HepG2 (cell line): Measurements from ENCODE around the gene GMEB2. TPM values are rescaled to one million over a fixed set of nuclear protein-coding genes. Genes with fewer than 3 reads are reported as not detected.

Experiments used
- ATF1 ChIP-seq: IDR thresholded peaks from 2 replicates; pipeline ENCODE4 v1.6.1; 2016; ENCODE audit warnings: mild to moderate bottlenecking, control low read depth
- CBX1 ChIP-seq: IDR thresholded peaks from one replicate; pipeline ENCODE4 v1.6.1; 2016; ENCODE audit warnings: antibody characterized with exemption, low read depth
- ELF1 ChIP-seq: sonication (generic); formaldehyde crosslinking; IDR thresholded peaks from 2 replicates; pipeline ENCODE4 v1.4.0; 2020; ENCODE audit warnings: missing genetic modification reagents
- FOXA1 ChIP-seq, 2 experiments: fragments of 450-650 bp in 1 of 2; sonication (generic) in 1 of 2; formaldehyde crosslinking in 1 of 2; IDR thresholded peaks; 2 replicates each; pipeline versions ENCODE4 v1.4.0 to v1.6.1; 2016 to 2020; ENCODE audit warnings: missing genetic modification reagents in 1 of 2
- HCFC1 ChIP-seq: fragments of 150-350 bp; IDR thresholded peaks from 2 replicates; pipeline ENCODE4 v1.6.1; 2014; ENCODE audit warnings: low read depth, low read length
- LCORL ChIP-seq, 2 experiments: fragments of 450-650 bp in 1 of 2; sonication (generic) in 1 of 2; formaldehyde crosslinking in 1 of 2; IDR thresholded peaks; 2 replicates each; pipeline versions ENCODE4 v1.5.0 to v1.6.1; 2017 to 2020; ENCODE audit warnings: antibody characterized with exemption in 1 of 2, missing genetic modification reagents in 1 of 2
- SMYD3 ChIP-seq: sonication (generic); formaldehyde crosslinking; IDR thresholded peaks from 2 replicates; pipeline ENCODE4 v1.8.1; 2023; ENCODE audit warnings: mild to moderate bottlenecking, missing genetic modification reagents
- SP1 ChIP-seq, 2 experiments: fragments of 450-650 bp in 1 of 2; sonication (generic) in 1 of 2; formaldehyde crosslinking in 1 of 2; IDR thresholded peaks; 2 replicates each; pipeline versions ENCODE4 v1.4.0 to v1.6.1; 2016 to 2020; ENCODE audit warnings: missing genetic modification reagents in 1 of 2
- TGIF2 ChIP-seq: IDR thresholded peaks from 2 replicates; pipeline ENCODE4 v1.6.1; 2016; ENCODE audit warnings: control low read depth, missing compliant biosample characterization
- ZBTB38 ChIP-seq: sonication (generic); formaldehyde crosslinking; IDR thresholded peaks from 2 replicates; pipeline ENCODE4 v1.5.1; 2020; ENCODE audit warnings: mild to moderate bottlenecking, missing genetic modification reagents
- ZFP1 ChIP-seq: IDR thresholded peaks from 2 replicates; pipeline ENCODE4 v1.6.1; 2016
- ZMYM3 ChIP-seq: sonication (generic); formaldehyde crosslinking; IDR thresholded peaks from 2 replicates; pipeline ENCODE4 v1.5.1; 2020; ENCODE audit warnings: mild to moderate bottlenecking, missing genetic modification reagents
- ZNF160 ChIP-seq: sonication (generic); formaldehyde crosslinking; IDR thresholded peaks from 2 replicates; pipeline ENCODE4 v1.8.0; 2022; ENCODE audit warnings: mild to moderate bottlenecking, inconsistent platforms, missing genetic modification reagents
- ZNF350 ChIP-seq: sonication (generic); formaldehyde crosslinking; IDR thresholded peaks from 2 replicates; pipeline ENCODE4 v1.4.0; 2020; ENCODE audit warnings: mild to moderate bottlenecking, low read depth, missing genetic modification reagents, borderline replicate concordance
- ZNF75D ChIP-seq: sonication (generic); formaldehyde crosslinking; IDR thresholded peaks from 2 replicates; pipeline ENCODE4 v1.8.1; 2023; ENCODE audit warnings: missing genetic modification reagents, mild to moderate bottlenecking, borderline replicate concordance
- ZSCAN22 ChIP-seq: sonication (generic); formaldehyde crosslinking; IDR thresholded peaks from 2 replicates; pipeline ENCODE4 v1.4.0; 2020; ENCODE audit warnings: mild to moderate bottlenecking, missing genetic modification reagents
- polyA plus RNA-seq, 8 experiments: library from polyadenylated mRNA; depleted of rRNA in 3 of 8; stranded (reverse) in 7 of 8; unstranded in 1 of 8; fragments of >200 nt; fragmentation: Illumina TruSeq in 4 of 8; extraction: Trizol in 4 of 8; gene quantifications; 2 replicates each; pipeline versions ENCODE4 v1.2.1 to v1.2.3, GENCODE V29; 2011 to 2016; ENCODE audit warnings: low read depth in 4 of 8, missing spikeins in 1 of 8, mixed read lengths in 1 of 8; ENCODE audit not compliant: insufficient read depth in 1 of 8
- total RNA-seq, 5 experiments: library from RNA; depleted of rRNA; stranded (reverse); fragments of >200 nt; fragmentation: Illumina TruSeq; extraction: Trizol; gene quantifications; 2 replicates each; pipeline ENCODE4 v1.2.3, GENCODE V29; 2016; ENCODE audit warnings: low read depth in 1 of 5
- TF ChIP-seq, protein P1 (sequence below): sonication (generic); formaldehyde crosslinking; IDR thresholded peaks from 2 replicates; pipeline ENCODE4 v1.5.0; 2020; ENCODE audit warnings: missing genetic modification reagents
- TF ChIP-seq, protein P2 (sequence below): IDR thresholded peaks from 2 replicates; pipeline ENCODE4 v1.6.1; 2016; ENCODE audit warnings: missing genetic modification reagents, missing compliant biosample characterization
- TF ChIP-seq, protein P3 (sequence below): sonication (generic); formaldehyde crosslinking; IDR thresholded peaks from 2 replicates; pipeline ENCODE4 v1.4.0; 2020; ENCODE audit warnings: missing genetic modification reagents
- TF ChIP-seq, protein P4 (sequence below): sonication (generic); formaldehyde crosslinking; IDR thresholded peaks from one replicate; pipeline ENCODE4 v1.5.1; 2020; ENCODE audit warnings: mild to moderate bottlenecking, missing genetic modification reagents; ENCODE audit errors: not compliant biosample characterization

The GMEB2 gene
- total and polyA plus RNA-seq, 2 of the 13 experiments (the other 11 are each of a cell fraction or from before 2014, with no cell fraction given), result 10.6 to 12.4 TPM

DNA sequence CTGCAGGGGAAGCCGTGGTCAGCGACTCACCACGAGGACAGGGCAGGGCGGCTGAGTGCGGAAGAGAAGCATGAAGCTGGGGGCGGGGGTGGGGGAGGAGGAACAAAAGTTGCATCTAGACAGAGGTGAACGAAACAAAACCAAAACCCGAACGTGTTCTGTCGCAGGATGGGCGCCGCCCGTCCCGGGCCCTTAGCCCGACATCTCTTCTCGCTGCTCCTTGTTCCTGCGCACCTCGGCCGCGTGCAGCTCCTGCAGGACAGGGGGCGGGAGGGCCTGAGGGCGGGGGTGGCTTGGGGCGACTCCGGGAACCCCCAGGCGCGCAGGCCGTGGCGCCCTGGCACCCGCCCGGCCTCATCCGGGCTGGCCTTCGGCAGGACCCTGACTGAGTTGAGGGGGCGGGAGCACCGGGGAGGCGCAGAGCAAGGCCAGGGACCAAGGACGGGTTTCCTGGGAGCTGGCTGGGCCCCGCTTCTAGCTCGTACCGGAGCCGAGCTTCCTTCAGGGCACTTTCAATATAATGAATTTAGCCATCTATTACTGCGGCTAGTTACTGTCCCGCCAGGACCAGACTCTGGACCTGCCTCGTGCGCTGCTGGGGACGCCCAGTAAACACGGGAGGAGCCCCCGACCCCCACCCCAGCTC, 14.4 kb upstream of the GMEB2 start (continued):
- TF ChIP-seq SMYD3 (no peak), ZNF75D (CRISPR knock-in tag) (no peak), ELF1 (no peak), ZBTB38 (CRISPR knock-in tag) (0 out of 2 replicates have a peak, but pooled peaks have one; percentile 2), ZSCAN22 (CRISPR knock-in tag) (no peak), LCORL (IDR thresholded peaks at IDR 0.05) (no peak), LCORL (CRISPR knock-in tag; IDR thresholded peaks at IDR 0.05) (no peak), ZMYM3 (CRISPR knock-in tag) (no peak), TGIF2 (CRISPR knock-in tag) (no peak), FOXA1 (IDR thresholded peaks at IDR 0.05) (no peak), FOXA1 (CRISPR knock-in tag; IDR thresholded peaks at IDR 0.05) (peak; percentile 15; the same call in 1 of the 2 replicates), HCFC1 (no peak), ATF1 (no peak), CBX1 (no peak), ZNF160 (no peak), ZNF350 (CRISPR knock-in tag) (0 out of 2 replicates have a peak, but pooled peaks have one; percentile 22), SP1 (IDR thresholded peaks at IDR 0.05) (no peak), SP1 (CRISPR knock-in tag; IDR thresholded peaks at IDR 0.05) (0 out of 2 replicates have a peak, but pooled peaks have one; percentile 50), ZFP1 (CRISPR knock-in tag) (no peak)
- TF ChIP-seq, protein P1, sequence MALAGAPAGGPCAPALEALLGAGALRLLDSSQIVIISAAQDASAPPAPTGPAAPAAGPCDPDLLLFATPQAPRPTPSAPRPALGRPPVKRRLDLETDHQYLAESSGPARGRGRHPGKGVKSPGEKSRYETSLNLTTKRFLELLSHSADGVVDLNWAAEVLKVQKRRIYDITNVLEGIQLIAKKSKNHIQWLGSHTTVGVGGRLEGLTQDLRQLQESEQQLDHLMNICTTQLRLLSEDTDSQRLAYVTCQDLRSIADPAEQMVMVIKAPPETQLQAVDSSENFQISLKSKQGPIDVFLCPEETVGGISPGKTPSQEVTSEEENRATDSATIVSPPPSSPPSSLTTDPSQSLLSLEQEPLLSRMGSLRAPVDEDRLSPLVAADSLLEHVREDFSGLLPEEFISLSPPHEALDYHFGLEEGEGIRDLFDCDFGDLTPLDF (CRISPR knock-in tag), result no peak
- TF ChIP-seq, protein P2, sequence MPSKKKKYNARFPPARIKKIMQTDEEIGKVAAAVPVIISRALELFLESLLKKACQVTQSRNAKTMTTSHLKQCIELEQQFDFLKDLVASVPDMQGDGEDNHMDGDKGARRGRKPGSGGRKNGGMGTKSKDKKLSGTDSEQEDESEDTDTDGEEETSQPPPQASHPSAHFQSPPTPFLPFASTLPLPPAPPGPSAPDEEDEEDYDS, result no peak
- TF ChIP-seq, protein P3, sequence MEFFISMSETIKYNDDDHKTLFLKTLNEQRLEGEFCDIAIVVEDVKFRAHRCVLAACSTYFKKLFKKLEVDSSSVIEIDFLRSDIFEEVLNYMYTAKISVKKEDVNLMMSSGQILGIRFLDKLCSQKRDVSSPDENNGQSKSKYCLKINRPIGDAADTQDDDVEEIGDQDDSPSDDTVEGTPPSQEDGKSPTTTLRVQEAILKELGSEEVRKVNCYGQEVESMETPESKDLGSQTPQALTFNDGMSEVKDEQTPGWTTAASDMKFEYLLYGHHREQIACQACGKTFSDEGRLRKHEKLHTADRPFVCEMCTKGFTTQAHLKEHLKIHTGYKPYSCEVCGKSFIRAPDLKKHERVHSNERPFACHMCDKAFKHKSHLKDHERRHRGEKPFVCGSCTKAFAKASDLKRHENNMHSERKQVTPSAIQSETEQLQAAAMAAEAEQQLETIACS (CRISPR knock-in tag), result no peak
- TF ChIP-seq, protein P4, sequence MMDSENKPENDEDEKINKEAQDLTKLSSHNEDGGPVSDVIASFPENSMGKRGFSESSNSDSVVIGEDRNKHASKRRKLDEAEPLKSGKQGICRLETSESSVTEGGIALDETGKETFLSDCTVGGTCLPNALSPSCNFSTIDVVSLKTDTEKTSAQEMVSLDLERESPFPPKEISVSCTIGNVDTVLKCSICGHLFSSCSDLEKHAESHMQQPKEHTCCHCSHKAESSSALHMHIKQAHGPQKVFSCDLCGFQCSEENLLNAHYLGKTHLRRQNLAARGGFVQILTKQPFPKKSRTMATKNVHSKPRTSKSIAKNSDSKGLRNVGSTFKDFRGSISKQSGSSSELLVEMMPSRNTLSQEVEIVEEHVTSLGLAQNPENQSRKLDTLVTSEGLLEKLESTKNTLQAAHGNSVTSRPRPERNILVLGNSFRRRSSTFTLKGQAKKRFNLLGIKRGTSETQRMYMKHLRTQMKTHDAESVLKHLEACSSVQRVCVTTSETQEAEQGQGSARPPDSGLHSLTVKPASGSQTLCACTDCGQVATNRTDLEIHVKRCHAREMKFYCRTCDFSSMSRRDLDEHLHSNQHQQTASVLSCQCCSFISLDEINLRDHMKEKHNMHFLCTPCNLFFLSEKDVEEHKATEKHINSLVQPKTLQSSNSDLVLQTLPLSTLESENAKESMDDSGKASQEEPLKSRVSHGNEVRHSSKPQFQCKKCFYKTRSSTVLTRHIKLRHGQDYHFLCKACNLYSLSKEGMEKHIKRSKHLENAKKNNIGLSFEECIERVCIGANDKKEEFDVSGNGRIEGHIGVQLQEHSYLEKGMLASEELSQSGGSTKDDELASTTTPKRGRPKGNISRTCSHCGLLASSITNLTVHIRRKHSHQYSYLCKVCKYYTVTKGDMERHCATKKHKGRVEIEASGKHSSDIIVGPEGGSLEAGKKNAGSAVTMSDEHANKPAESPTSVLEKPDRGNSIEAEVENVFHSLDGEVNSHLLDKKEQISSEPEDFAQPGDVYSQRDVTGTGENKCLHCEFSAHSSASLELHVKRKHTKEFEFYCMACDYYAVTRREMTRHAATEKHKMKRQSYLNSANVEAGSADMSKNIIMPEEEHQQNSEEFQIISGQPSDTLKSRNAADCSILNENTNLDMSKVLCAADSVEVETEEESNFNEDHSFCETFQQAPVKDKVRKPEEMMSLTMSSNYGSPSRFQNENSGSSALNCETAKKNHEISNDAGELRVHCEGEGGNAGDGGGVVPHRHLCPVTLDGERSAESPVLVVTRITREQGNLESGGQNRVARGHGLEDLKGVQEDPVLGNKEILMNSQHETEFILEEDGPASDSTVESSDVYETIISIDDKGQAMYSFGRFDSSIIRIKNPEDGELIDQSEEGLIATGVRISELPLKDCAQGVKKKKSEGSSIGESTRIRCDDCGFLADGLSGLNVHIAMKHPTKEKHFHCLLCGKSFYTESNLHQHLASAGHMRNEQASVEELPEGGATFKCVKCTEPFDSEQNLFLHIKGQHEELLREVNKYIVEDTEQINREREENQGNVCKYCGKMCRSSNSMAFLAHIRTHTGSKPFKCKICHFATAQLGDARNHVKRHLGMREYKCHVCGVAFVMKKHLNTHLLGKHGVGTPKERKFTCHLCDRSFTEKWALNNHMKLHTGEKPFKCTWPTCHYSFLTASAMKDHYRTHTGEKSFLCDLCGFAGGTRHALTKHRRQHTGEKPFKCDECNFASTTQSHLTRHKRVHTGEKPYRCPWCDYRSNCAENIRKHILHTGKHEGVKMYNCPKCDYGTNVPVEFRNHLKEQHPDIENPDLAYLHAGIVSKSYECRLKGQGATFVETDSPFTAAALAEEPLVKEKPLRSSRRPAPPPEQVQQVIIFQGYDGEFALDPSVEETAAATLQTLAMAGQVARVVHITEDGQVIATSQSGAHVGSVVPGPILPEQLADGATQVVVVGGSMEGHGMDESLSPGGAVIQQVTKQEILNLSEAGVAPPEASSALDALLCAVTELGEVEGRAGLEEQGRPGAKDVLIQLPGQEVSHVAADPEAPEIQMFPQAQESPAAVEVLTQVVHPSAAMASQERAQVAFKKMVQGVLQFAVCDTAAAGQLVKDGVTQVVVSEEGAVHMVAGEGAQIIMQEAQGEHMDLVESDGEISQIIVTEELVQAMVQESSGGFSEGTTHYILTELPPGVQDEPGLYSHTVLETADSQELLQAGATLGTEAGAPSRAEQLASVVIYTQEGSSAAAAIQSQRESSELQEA (CRISPR knock-in tag), result no peak
